Adipocyte (in vitro differentiated cells): ENCODE measurements around the gene TBC1D32.
"Not testable (repeated sequence)": the region's sequence is repeated elsewhere in the genome, so short reads cannot be mapped to it uniquely, and the experiment has no call there.

Experiments used
- DNase-seq: peaks from one replicate; pipeline ENCODE4 v3.0.0-alpha.2; 2015; ENCODE audit warnings: low read depth
- H3K27me3 ChIP-seq: replicated peaks from 2 replicates; pipeline ENCODE4 v1.7.0; 2013; ENCODE audit warnings: mild to moderate bottlenecking, low read length, moderate library complexity; ENCODE audit not compliant: control insufficient read depth, insufficient read depth
- H3K36me3 ChIP-seq: 2 replicates; pipeline ENCODE4 v1.7.0; 2013; ENCODE audit warnings: low read length, mild to moderate bottlenecking, moderate library complexity; ENCODE audit not compliant: control insufficient read depth, insufficient read depth, severe bottlenecking
- H3K4me1 ChIP-seq: 2 replicates; pipeline ENCODE4 v1.7.0; 2013; ENCODE audit warnings: mild to moderate bottlenecking, low read length, moderate library complexity; ENCODE audit not compliant: control insufficient read depth, insufficient read depth
- H3K4me3 ChIP-seq: 2 replicates; pipeline ENCODE4 v1.7.0; 2013; ENCODE audit warnings: mild to moderate bottlenecking, low read length, moderate library complexity
- H3K9ac ChIP-seq: 2 replicates; pipeline ENCODE4 v1.7.0; 2013; ENCODE audit warnings: mild to moderate bottlenecking, low read length, moderate library complexity
- H3K9me3 ChIP-seq: 2 replicates; pipeline ENCODE4 v1.7.0; 2013; ENCODE audit warnings: mild to moderate bottlenecking, low read length, moderate library complexity; ENCODE audit not compliant: control insufficient read depth

TBC1D32 gene

GRCh38 chr6:121172451-121172850 lies 161.8 kb downstream of the TBC1D32 start:
- DNase-seq, H3K9me3 ChIP-seq, H3K9ac ChIP-seq: not testable (repeated sequence)

GRCh38 chr6:121171879-121172278 lies 162.4 kb downstream of the TBC1D32 start:
- H3K27me3 ChIP-seq = no peaks in the 10 kb centered on the region
- no peak overlapping the region for H3K4me3 ChIP-seq
- H3K4me1 ChIP-seq = no peaks in the 10 kb centered on the region
- DNase-seq = no peak
- no peaks in the 10 kb centered on the region for H3K36me3 ChIP-seq
- H3K9me3 ChIP-seq = no peaks in the 10 kb centered on the region
- H3K9ac ChIP-seq = no peak overlapping the region

More at GRCh38 chr6:121172451-121172850, 161.8 kb downstream of the TBC1D32 start:
- not testable (repeated sequence) for H3K4me1 ChIP-seq, H3K36me3 ChIP-seq, H3K4me3 ChIP-seq, H3K27me3 ChIP-seq

- no peak overlapping the region for H3K4me3 ChIP-seq
- H3K9me3 ChIP-seq = no peaks in the 10 kb centered on the region
- H3K27me3 ChIP-seq = no peaks in the 10 kb centered on the region
- DNase-seq = no peak
- H3K9ac ChIP-seq = no peak overlapping the region
- H3K4me1 ChIP-seq = peaks cover 3% of the 10 kb centered on the region
- no peaks in the 10 kb centered on the region for H3K36me3 ChIP-seq
Measured at GRCh38 chr6:121161886-121162285, 172.4 kb downstream of the TBC1D32 start.

- DNase-seq = no peak
- H3K4me1 ChIP-seq = peaks cover 3% of the 10 kb centered on the region
- no peak overlapping the region for H3K9ac ChIP-seq
- H3K27me3 ChIP-seq = no peaks in the 10 kb centered on the region
- H3K9me3 ChIP-seq = no peaks in the 10 kb centered on the region
- H3K4me3 ChIP-seq = no peak overlapping the region
- no peaks in the 10 kb centered on the region for H3K36me3 ChIP-seq
Measured at GRCh38 chr6:121160276-121160675, 174.0 kb downstream of the TBC1D32 start.

- Histone ChIP-seq H3K27me3 (no peaks in the 10 kb centered on the region), H3K4me1 (peaks cover 3% of the 10 kb centered on the region), H3K36me3 (peaks cover 2% of the 10 kb centered on the region), H3K4me3 (no peak overlapping the region), H3K9ac (no peak overlapping the region), H3K9me3 (no peaks in the 10 kb centered on the region)
- no peak for DNase-seq
Measured at GRCh38 chr6:121158891-121159290, 175.4 kb downstream of the TBC1D32 start.

- no peak overlapping the region for H3K4me3 ChIP-seq
- no peak for DNase-seq
- no peaks in the 10 kb centered on the region for H3K9me3 ChIP-seq
- H3K27me3 ChIP-seq = no peaks in the 10 kb centered on the region
- peaks cover 3% of the 10 kb centered on the region for H3K4me1 ChIP-seq
- no peak overlapping the region for H3K9ac ChIP-seq
- peaks cover 2% of the 10 kb centered on the region for H3K36me3 ChIP-seq
Measured at GRCh38 chr6:121158438-121158837, 175.8 kb downstream of the TBC1D32 start.

GRCh38 chr6:121157906-121158305 lies 176.4 kb downstream of the TBC1D32 start:
- Histone ChIP-seq H3K27me3 (no peaks in the 10 kb centered on the region), H3K9me3 (peaks cover under 1% of the 10 kb centered on the region), H3K4me1 (peaks cover 3% of the 10 kb centered on the region), H3K9ac (no peak overlapping the region), H3K4me3 (no peak overlapping the region), H3K36me3 (peaks cover 4% of the 10 kb centered on the region)
- DNase-seq = peak; percentile 32

- H3K27me3 ChIP-seq = no peaks in the 10 kb centered on the region
- no peak for DNase-seq
- no peaks in the 10 kb centered on the region for H3K36me3 ChIP-seq
- H3K4me1 ChIP-seq = peaks cover 5% of the 10 kb centered on the region
- H3K9me3 ChIP-seq = peaks cover 3% of the 10 kb centered on the region
- H3K4me3 ChIP-seq = no peak overlapping the region
- H3K9ac ChIP-seq = no peak overlapping the region
Measured at GRCh38 chr6:121143476-121143875, 190.8 kb downstream of the TBC1D32 start.

- no peak overlapping the region for H3K9ac ChIP-seq
- peaks cover 5% of the 10 kb centered on the region for H3K4me1 ChIP-seq
- H3K4me3 ChIP-seq = no peak overlapping the region
- no peak for DNase-seq
- H3K9me3 ChIP-seq = peaks cover 3% of the 10 kb centered on the region
- H3K27me3 ChIP-seq = no peaks in the 10 kb centered on the region
- no peaks in the 10 kb centered on the region for H3K36me3 ChIP-seq
Measured at GRCh38 chr6:121142093-121142492, 192.2 kb downstream of the TBC1D32 start.

GRCh38 chr6:121135425-121135824 lies 198.9 kb downstream of the TBC1D32 start:
- DNase-seq = no peak

GRCh38 chr6:121134922-121135321 lies 199.4 kb downstream of the TBC1D32 start:
- no peaks in the 10 kb centered on the region for H3K27me3 ChIP-seq
- no peaks in the 10 kb centered on the region for H3K36me3 ChIP-seq
- no peaks in the 10 kb centered on the region for H3K4me1 ChIP-seq
- DNase-seq = no peak
- no peaks in the 10 kb centered on the region for H3K9me3 ChIP-seq
- no peak overlapping the region for H3K4me3 ChIP-seq
- no peak overlapping the region for H3K9ac ChIP-seq

More at GRCh38 chr6:121135425-121135824, 198.9 kb downstream of the TBC1D32 start:
- H3K27me3 ChIP-seq = no peaks in the 10 kb centered on the region
- H3K4me3 ChIP-seq = no peak overlapping the region
- no peaks in the 10 kb centered on the region for H3K36me3 ChIP-seq
- no peaks in the 10 kb centered on the region for H3K4me1 ChIP-seq
- no peaks in the 10 kb centered on the region for H3K9me3 ChIP-seq
- no peak overlapping the region for H3K9ac ChIP-seq

GRCh38 chr6:121124600-121124999 lies 209.7 kb downstream of the TBC1D32 start:
- Histone ChIP-seq H3K9me3 (peaks cover 27% of the 10 kb centered on the region), H3K4me3 (no peak overlapping the region), H3K36me3 (peaks cover 21% of the 10 kb centered on the region)

More at GRCh38 chr6:121124600-121124999, 209.7 kb downstream of the TBC1D32 start:
- Histone ChIP-seq H3K4me1 (no peaks in the 10 kb centered on the region), H3K9ac (no peak overlapping the region), H3K27me3 (no peaks in the 10 kb centered on the region)
- DNase-seq = no peak
